Caco-2 (cell line): ENCODE results near the gene DDX24. TPM values are rescaled to one million over a fixed set of nuclear protein-coding genes. Genes with fewer than 3 reads are reported as not detected.

ENCODE experiments used
- BruUV-seq: library from RNA; stranded (reverse); fragments of 400-500 nt; replicated peaks from 2 replicates; lab custom pipeline; 2021; lab: Mats Ljungman, UMichigan
- CTCF ChIA-PET: fragments of 300-600 bp; sonication (Branson Sonifier 250); formaldehyde crosslinking; loops from one replicate; lab custom pipeline; 2022; ENCODE audit warnings: antibody characterized with exemption; lab: Charles Lee
- POLR2A ChIA-PET: fragments of 300-600 bp; sonication (Branson Sonifier 250); formaldehyde crosslinking; loops from one replicate; lab custom pipeline; 2022; ENCODE audit warnings: antibody characterized with exemption; lab: Charles Lee
- DNase-seq, 2 experiments: peaks; one replicate each; pipeline versions ENCODE4 v3.0.0 to v3.0.0-alpha.2; 2020 to 2022
- H3K27me3 ChIP-seq: replicated peaks from 2 replicates; pipeline ENCODE4 v1.6.0; 2011; ENCODE audit warnings: low read length; ENCODE audit not compliant: control insufficient read depth, insufficient read depth
- H3K36me3 ChIP-seq: 2 replicates; pipeline ENCODE4 v1.5.1; 2011; ENCODE audit warnings: low read length; ENCODE audit not compliant: control insufficient read depth, insufficient read depth
- H3K4me1 ChIP-seq: fragments of 250-450 bp; sonication (Bioruptor Pico); 2 replicates; pipeline ENCODE4 v1.5.1; 2020; ENCODE audit warnings: mild to moderate bottlenecking
- H3K4me3 ChIP-seq: 2 replicates; pipeline ENCODE4 v1.5.1; 2011; ENCODE audit warnings: low read depth, mild to moderate bottlenecking, control low read depth, low read length
- H3K9me3 ChIP-seq: fragments of 250-450 bp; sonication (Bioruptor Pico); 2 replicates; pipeline ENCODE4 v1.5.1; 2020; ENCODE audit warnings: mild to moderate bottlenecking, moderate library complexity
- H3K27ac Mint-ChIP-seq: one replicate; pipeline ENCODE4 v1.8.0; 2022; ENCODE audit warnings: mixed read lengths; ENCODE audit not compliant: unreplicated experiment
- H3K27me3 Mint-ChIP-seq: one replicate; pipeline ENCODE4 v1.8.0; 2022; ENCODE audit warnings: mixed read lengths; ENCODE audit not compliant: insufficient read depth, unreplicated experiment
- H3K36me3 Mint-ChIP-seq: one replicate; pipeline ENCODE4 v1.8.0; 2022; ENCODE audit warnings: mild to moderate bottlenecking, mixed read lengths; ENCODE audit not compliant: insufficient read depth, unreplicated experiment
- H3K4me1 Mint-ChIP-seq: one replicate; pipeline ENCODE4 v1.8.0; 2022; ENCODE audit warnings: low read depth, mixed read lengths; ENCODE audit not compliant: unreplicated experiment
- H3K4me3 Mint-ChIP-seq: one replicate; pipeline ENCODE4 v1.8.0; 2022; ENCODE audit warnings: mild to moderate bottlenecking, moderate library complexity, mixed read lengths; ENCODE audit not compliant: unreplicated experiment
- H3K9me3 Mint-ChIP-seq: one replicate; pipeline ENCODE4 v1.8.0; 2022; ENCODE audit warnings: mixed read lengths; ENCODE audit not compliant: unreplicated experiment
- intact Hi-C: fragments of 100-400 bp; cut with micrococcal nuclease; formaldehyde crosslinking; loops from one replicate; pipeline ENCODE4 v1.10.0; 2022; ENCODE audit not compliant: unreplicated experiment
- total RNA-seq: library from RNA; stranded (reverse); gene quantifications from 2 replicates; pipeline ENCODE4 v1.2.3, GENCODE V29; 2022
- TF ChIP-seq, protein P1 (sequence below), 2 experiments: fragments of 200-600 bp in 1 of 2; IDR thresholded peaks; 1 replicate in 1 of 2; 2 replicates in 1 of 2; pipeline versions ENCODE4 v1.5.1 to v1.8.0; 2011 to 2022; ENCODE audit warnings: antibody characterized with exemption in 1 of 2, control low read depth in 1 of 2, inconsistent platforms in 1 of 2, low read depth in 1 of 2, low read length in 1 of 2, mild to moderate bottlenecking in 1 of 2, moderate library complexity in 1 of 2; ENCODE audit not compliant: insufficient read depth in 1 of 2, severe bottlenecking in 1 of 2, unreplicated experiment in 1 of 2

DDX24 gene
- total RNA-seq, 1 experiment from 2014 or later, result 131 TPM

DNA sequence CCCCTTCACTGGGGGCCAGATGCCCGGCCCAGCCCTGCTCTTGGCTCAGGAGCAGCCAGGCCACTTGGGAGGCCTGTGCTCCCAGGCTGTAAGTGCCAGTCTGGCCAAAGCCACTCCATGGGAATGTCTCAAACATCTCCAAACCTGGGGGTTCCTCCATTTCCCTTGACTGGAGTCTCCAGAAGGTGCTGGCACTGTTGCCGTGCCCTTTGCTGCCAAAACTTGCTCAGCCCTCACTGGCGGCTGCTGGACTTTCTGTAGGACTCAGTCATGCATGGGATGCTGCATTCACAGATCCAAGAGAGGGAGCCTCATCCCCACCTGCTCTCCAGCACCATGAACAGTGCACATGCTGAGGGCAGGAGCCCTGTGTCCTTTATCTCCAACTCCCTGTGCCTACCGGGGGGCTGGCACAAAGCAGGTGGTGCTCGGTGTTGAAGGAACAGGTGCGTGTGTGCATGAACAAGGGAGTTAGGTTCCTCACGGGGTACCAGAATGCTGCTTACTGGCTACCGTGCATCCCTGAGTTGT, 64.5 kb downstream of the DDX24 start:
- Histone ChIP-seq H3K9me3 (no peaks in the 10 kb centered on the region), H3K4me3 (no peak overlapping the region), H3K4me1 (no peaks in the 10 kb centered on the region), H3K36me3 (no peaks in the 10 kb centered on the region), H3K27me3 (no peaks in the 10 kb centered on the region; the same call in 1 of the 2 replicates)
- POLR2A ChIA-PET, result no interaction called here
- Mint-ChIP-seq H3K27ac (no peak overlapping the region), H3K27me3 (peaks cover 3% of the 10 kb centered on the region), H3K9me3 (no peaks in the 10 kb centered on the region), H3K4me3 (no peak overlapping the region), H3K4me1 (peaks cover 8% of the 10 kb centered on the region), H3K36me3 (no peaks in the 10 kb centered on the region)
- DNase-seq, result no peak
- CTCF ChIA-PET, result no interaction called here
- intact Hi-C loops, result no loop called here
- no TSS peak for BruUV-seq
- TF ChIP-seq, protein P1, sequence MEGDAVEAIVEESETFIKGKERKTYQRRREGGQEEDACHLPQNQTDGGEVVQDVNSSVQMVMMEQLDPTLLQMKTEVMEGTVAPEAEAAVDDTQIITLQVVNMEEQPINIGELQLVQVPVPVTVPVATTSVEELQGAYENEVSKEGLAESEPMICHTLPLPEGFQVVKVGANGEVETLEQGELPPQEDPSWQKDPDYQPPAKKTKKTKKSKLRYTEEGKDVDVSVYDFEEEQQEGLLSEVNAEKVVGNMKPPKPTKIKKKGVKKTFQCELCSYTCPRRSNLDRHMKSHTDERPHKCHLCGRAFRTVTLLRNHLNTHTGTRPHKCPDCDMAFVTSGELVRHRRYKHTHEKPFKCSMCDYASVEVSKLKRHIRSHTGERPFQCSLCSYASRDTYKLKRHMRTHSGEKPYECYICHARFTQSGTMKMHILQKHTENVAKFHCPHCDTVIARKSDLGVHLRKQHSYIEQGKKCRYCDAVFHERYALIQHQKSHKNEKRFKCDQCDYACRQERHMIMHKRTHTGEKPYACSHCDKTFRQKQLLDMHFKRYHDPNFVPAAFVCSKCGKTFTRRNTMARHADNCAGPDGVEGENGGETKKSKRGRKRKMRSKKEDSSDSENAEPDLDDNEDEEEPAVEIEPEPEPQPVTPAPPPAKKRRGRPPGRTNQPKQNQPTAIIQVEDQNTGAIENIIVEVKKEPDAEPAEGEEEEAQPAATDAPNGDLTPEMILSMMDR (IDR thresholded peaks at IDR 0.05; ENCODE audit: insufficient read depth in 1 of 2, low read depth in 1 of 2, low read length in 1 of 2, severe bottlenecking in 1 of 2, unreplicated experiment in 1 of 2), result no peak

DNA sequence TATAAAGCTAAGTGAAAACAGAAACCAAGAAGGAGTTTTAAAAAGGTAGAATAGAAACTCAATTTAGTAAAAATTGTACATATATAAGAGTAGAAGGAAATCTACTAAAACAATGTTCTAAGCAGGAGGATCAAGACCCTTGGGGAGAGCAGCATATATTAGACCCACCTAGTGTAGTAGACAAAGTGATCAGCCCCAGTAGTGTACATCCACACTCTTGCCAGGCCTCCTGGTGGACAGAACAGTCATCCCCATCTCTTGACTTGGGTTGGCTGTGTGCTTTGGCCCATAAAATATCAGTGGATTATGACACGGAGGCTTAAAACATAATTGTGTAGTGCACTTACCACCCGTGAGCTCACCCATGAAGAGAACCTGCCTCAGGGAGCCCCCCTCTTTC, 65.8 kb downstream of the DDX24 start:
- no TSS peak for BruUV-seq
- H3K27me3 ChIP-seq, result no peaks in the 10 kb centered on the region; the same call in 1 of the 2 replicates
- H3K9me3 ChIP-seq, result no peaks in the 10 kb centered on the region
- Mint-ChIP-seq H3K4me1 (no peaks in the 10 kb centered on the region), H3K9me3 (no peaks in the 10 kb centered on the region), H3K36me3 (no peaks in the 10 kb centered on the region), H3K4me3 (no peak overlapping the region), H3K27me3 (peaks cover 3% of the 10 kb centered on the region), H3K27ac (no peak overlapping the region)
- H3K36me3 ChIP-seq, result no peaks in the 10 kb centered on the region
- TF ChIP-seq, protein P1 (IDR thresholded peaks at IDR 0.05; ENCODE audit: insufficient read depth in 1 of 2, low read depth in 1 of 2, low read length in 1 of 2, severe bottlenecking in 1 of 2, unreplicated experiment in 1 of 2), result no peak
- ChIA-PET CTCF (no interaction called here), POLR2A (no interaction called here)
- no peaks in the 10 kb centered on the region for H3K4me1 ChIP-seq
- DNase-seq, result no peak
- intact Hi-C loops, result no loop called here
- no peak overlapping the region for H3K4me3 ChIP-seq

DNA sequence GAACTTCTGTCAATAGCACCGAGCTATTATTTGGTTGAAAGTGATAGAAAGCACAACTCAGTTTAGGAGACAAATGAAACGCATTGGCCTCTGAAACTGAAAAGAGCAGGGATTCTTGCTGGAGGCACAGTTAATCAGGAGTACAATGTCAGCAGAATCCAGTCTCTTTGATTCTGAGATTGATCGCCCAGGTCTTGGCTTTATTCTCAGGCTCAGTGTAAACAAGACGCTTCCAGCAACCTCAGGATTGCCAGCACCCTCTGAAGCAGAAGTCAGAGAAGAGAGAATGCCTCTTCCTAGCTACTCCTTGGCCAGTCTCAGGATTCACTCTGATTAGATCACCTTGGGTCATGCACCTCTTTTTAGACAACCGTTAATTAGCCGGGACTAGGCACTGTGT, 66.6 kb downstream of the DDX24 start:
- DNase-seq, result no peak
- Histone ChIP-seq H3K36me3 (no peaks in the 10 kb centered on the region), H3K27me3 (no peaks in the 10 kb centered on the region; the same call in 1 of the 2 replicates), H3K9me3 (no peaks in the 10 kb centered on the region), H3K4me3 (no peak overlapping the region), H3K4me1 (no peaks in the 10 kb centered on the region)
- Mint-ChIP-seq H3K36me3 (no peaks in the 10 kb centered on the region), H3K27me3 (peaks cover 3% of the 10 kb centered on the region), H3K4me3 (no peak overlapping the region), H3K9me3 (no peaks in the 10 kb centered on the region), H3K4me1 (no peaks in the 10 kb centered on the region), H3K27ac (no peak overlapping the region)
- BruUV-seq, result no TSS peak
- intact Hi-C loops, result no loop called here
- TF ChIP-seq, protein P1 (IDR thresholded peaks at IDR 0.05; ENCODE audit: insufficient read depth in 1 of 2, low read depth in 1 of 2, low read length in 1 of 2, severe bottlenecking in 1 of 2, unreplicated experiment in 1 of 2), result no peak
- POLR2A ChIA-PET, result no interaction called here
- CTCF ChIA-PET, result no interaction called here
